Osteoblast (primary cell): ENCODE results near the gene IFITM5. TPM values are rescaled to one million over a fixed set of nuclear protein-coding genes. Genes with fewer than 3 reads are reported as not detected.

ENCODE experiments used
- DNase-seq: peaks from one replicate; pipeline ENCODE4 v3.0.0; 2011; ENCODE audit warnings: low spot score, mixed read lengths; ENCODE audit not compliant: insufficient read length; ENCODE audit errors: missing footprints
- H2AFZ ChIP-seq: 2 replicates; pipeline ENCODE4 v1.6.0; 2011; ENCODE audit warnings: mild to moderate bottlenecking, low read length
- H3K27ac ChIP-seq: 2 replicates; pipeline ENCODE4 v1.5.1; 2011; ENCODE audit warnings: mild to moderate bottlenecking, low read depth, low read length, moderate library complexity
- H3K27me3 ChIP-seq: 2 replicates; pipeline ENCODE4 v1.6.0; 2012; ENCODE audit warnings: mild to moderate bottlenecking, control low read depth, inconsistent platforms, low read length, moderate library complexity; ENCODE audit not compliant: insufficient read depth
- H3K36me3 ChIP-seq: 2 replicates; pipeline ENCODE4 v1.5.1; 2011; ENCODE audit warnings: mild to moderate bottlenecking, low read length, control low read depth, moderate library complexity; ENCODE audit not compliant: insufficient read depth
- H3K4me1 ChIP-seq: 2 replicates; pipeline ENCODE4 v1.5.1; 2011; ENCODE audit warnings: mild to moderate bottlenecking, low read length, control low read depth, moderate library complexity; ENCODE audit not compliant: insufficient read depth
- H3K4me2 ChIP-seq: 2 replicates; pipeline ENCODE4 v1.6.0; 2011; ENCODE audit warnings: mild to moderate bottlenecking, low read length; ENCODE audit not compliant: insufficient read depth
- H3K4me3 ChIP-seq: fragments of 200-600 bp; sonication (generic); 3 replicates; pipeline ENCODE4 v1.5.1; 2012; ENCODE audit warnings: mild to moderate bottlenecking, low read length, inconsistent platforms; ENCODE audit not compliant: insufficient read depth
- H3K79me2 ChIP-seq: 2 replicates; pipeline ENCODE4 v1.6.0; 2012; ENCODE audit warnings: mild to moderate bottlenecking, low read length, control low read depth, inconsistent platforms; ENCODE audit not compliant: insufficient read depth
- H3K9me3 ChIP-seq: 2 replicates; pipeline ENCODE4 v1.5.1; 2011; ENCODE audit warnings: low read depth, low read length, control low read depth
- H4K20me1 ChIP-seq: 2 replicates; pipeline ENCODE4 v1.6.0; 2012; ENCODE audit warnings: mild to moderate bottlenecking, low read length, control low read depth; ENCODE audit not compliant: insufficient read depth
- CTCF ChIP-seq: IDR thresholded peaks from 2 replicates; pipeline ENCODE4 v1.5.1; 2011; ENCODE audit warnings: mild to moderate bottlenecking, low read depth, low read length, moderate library complexity; ENCODE audit errors: extremely low read depth
- total RNA-seq: library from RNA; depleted of rRNA; stranded (reverse); fragments of >200 nt; gene quantifications from 2 replicates; pipeline ENCODE4 v1.2.3, GENCODE V29; 2012

Gene IFITM5
- total RNA-seq, result not detected in 2 replicates

- H3K27ac ChIP-seq, result no peak within 1 kb of the TSS
- no peaks in the 10 kb centered on the region for H4K20me1 ChIP-seq
- no peaks in the 10 kb centered on the region for H3K4me1 ChIP-seq
- H3K4me3 ChIP-seq, result no peak within 1 kb of the TSS
- no peaks in the 10 kb centered on the region for H3K36me3 ChIP-seq
- no peak within 1 kb of the TSS for H3K4me2 ChIP-seq
- DNase-seq, result peak; percentile 78
- no peak for TF ChIP-seq CTCF
- no peak within 1 kb of the TSS for H2AFZ ChIP-seq
- H3K27me3 ChIP-seq, result peaks cover 15% of the 10 kb centered on the region
- H3K9me3 ChIP-seq, result no peaks in the 10 kb centered on the region
- H3K79me2 ChIP-seq, result no peaks in the 10 kb centered on the region
Observed at GRCh38 chr11:299081-299891, at the start of gene IFITM5. Gene IFITM5 (minus strand): TSS chr11:299526. CDS start chr11:299490, 36 bp downstream.

- no peak overlapping the region for H3K4me2 ChIP-seq
- no peak overlapping the region for H3K27ac ChIP-seq
- H4K20me1 ChIP-seq, result no peaks in the 10 kb centered on the region
- TF ChIP-seq CTCF, result no peak
- H3K27me3 ChIP-seq, result no peaks in the 10 kb centered on the region
- H3K79me2 ChIP-seq, result no peaks in the 10 kb centered on the region
- no peak overlapping the region for H3K4me3 ChIP-seq
- H3K36me3 ChIP-seq, result no peaks in the 10 kb centered on the region
- no peaks in the 10 kb centered on the region for H3K9me3 ChIP-seq
- H2AFZ ChIP-seq, result no peak overlapping the region
- peak; percentile 43 for DNase-seq
- no peaks in the 10 kb centered on the region for H3K4me1 ChIP-seq
Observed at GRCh38 chr11:346529-346928, 47.2 kb upstream of the IFITM5 start.

- H3K36me3 ChIP-seq, result no peaks in the 10 kb centered on the region
- H3K4me1 ChIP-seq, result no peaks in the 10 kb centered on the region
- TF ChIP-seq CTCF, result no peak
- no peak overlapping the region for H3K4me2 ChIP-seq
- H2AFZ ChIP-seq, result no peak overlapping the region
- H3K27ac ChIP-seq, result no peak overlapping the region
- DNase-seq, result no peak
- no peaks in the 10 kb centered on the region for H3K79me2 ChIP-seq
- no peaks in the 10 kb centered on the region for H4K20me1 ChIP-seq
- peaks cover 4% of the 10 kb centered on the region for H3K27me3 ChIP-seq
- H3K4me3 ChIP-seq, result no peak overlapping the region
- no peaks in the 10 kb centered on the region for H3K9me3 ChIP-seq
Observed at GRCh38 chr11:344836-345578, 45.7 kb upstream of the IFITM5 start.

- no peak for DNase-seq
- TF ChIP-seq CTCF, result no peak
Observed at GRCh38 chr11:342328-342727, 43.0 kb upstream of the IFITM5 start.

More at GRCh38 chr11:342328-342727, 43.0 kb upstream of the IFITM5 start:
- no peaks in the 10 kb centered on the region for H3K79me2 ChIP-seq
- peaks cover 4% of the 10 kb centered on the region for H3K27me3 ChIP-seq
- no peaks in the 10 kb centered on the region for H3K4me1 ChIP-seq
- H3K9me3 ChIP-seq, result no peaks in the 10 kb centered on the region
- H3K36me3 ChIP-seq, result no peaks in the 10 kb centered on the region
- no peak overlapping the region for H3K27ac ChIP-seq
- no peak overlapping the region for H3K4me2 ChIP-seq
- H2AFZ ChIP-seq, result peak overlapping the region; percentile 51
- H3K4me3 ChIP-seq, result no peak overlapping the region
- no peaks in the 10 kb centered on the region for H4K20me1 ChIP-seq
